H1 (cell line): ENCODE results near the gene SLC24A4. TPM values are rescaled to one million over a fixed set of nuclear protein-coding genes. Genes with fewer than 3 reads are reported as not detected.

Experiments
- CTCF ChIA-PET: fragments of 300-600 bp; sonication (Branson Sonifier 250); formaldehyde crosslinking; loops from one replicate; lab custom pipeline; 2021; ENCODE audit not compliant: partially characterized antibody; lab: Charles Lee
- POLR2A ChIA-PET: fragments of 300-600 bp; sonication (Branson Sonifier 250); formaldehyde crosslinking; loops from one replicate; lab custom pipeline; 2021; ENCODE audit warnings: inconsistent platforms; ENCODE audit not compliant: partially characterized antibody; lab: Charles Lee
- DNase-seq, 2 experiments: peaks; one replicate each; pipeline versions ENCODE4 v3.0.0 to v3.0.0-alpha.2; 2010 to 2022; ENCODE audit warnings: low spot score in 2 of 2, low read depth in 1 of 2, mixed read lengths in 1 of 2
- FAIRE-seq: peaks from 2 replicates; lab custom pipeline; 2011; peaks lifted over from hg19 to GRCh38; lab: Jason Lieb, UNC
- H2AFZ ChIP-seq: 2 replicates; pipeline ENCODE4 v1.8.1; 2012; ENCODE audit warnings: low read length, inconsistent platforms
- H2AK5ac ChIP-seq: 2 replicates; pipeline ENCODE4 v1.6.1; 2013; ENCODE audit warnings: low read depth, low read length
- H2BK120ac ChIP-seq: replicated peaks from 2 replicates; pipeline ENCODE3; 2013; ENCODE audit warnings: low read depth, low read length, inconsistent platforms
- H2BK12ac ChIP-seq: 2 replicates; pipeline ENCODE4 v1.6.1; 2013; ENCODE audit warnings: low read depth, low read length
- H2BK15ac ChIP-seq: 2 replicates; pipeline ENCODE4 v1.6.1; 2013; ENCODE audit warnings: low read length
- H2BK20ac ChIP-seq: 2 replicates; pipeline ENCODE4 v1.6.1; 2013; ENCODE audit warnings: low read length
- H2BK5ac ChIP-seq: 2 replicates; pipeline ENCODE4 v1.6.1; 2013; ENCODE audit warnings: low read depth, low read length
- H3K14ac ChIP-seq: 2 replicates; pipeline ENCODE4 v1.6.1; 2013; ENCODE audit warnings: inconsistent platforms; ENCODE audit not compliant: insufficient read length
- H3K18ac ChIP-seq: 2 replicates; pipeline ENCODE4 v1.6.1; 2013; ENCODE audit warnings: low read length; ENCODE audit errors: extremely low read depth
- H3K23ac ChIP-seq: 2 replicates; pipeline ENCODE4 v1.6.1; 2013; ENCODE audit warnings: inconsistent platforms; ENCODE audit not compliant: insufficient read length
- H3K23me2 ChIP-seq: 2 replicates; pipeline ENCODE4 v1.6.1; 2013; ENCODE audit warnings: low read depth, low read length
- H3K27ac ChIP-seq: 2 replicates; pipeline ENCODE4 v1.6.1; 2011; ENCODE audit warnings: low read depth, low read length, inconsistent platforms
- H3K27me3 ChIP-seq, 4 experiments: replicated peaks in 1 of 4; 1 replicate in 1 of 4; 2 replicates in 3 of 4; pipeline versions ENCODE4 v1.6.1 to v1.8.1; 2011 to 2013; ENCODE audit warnings: low read length in 3 of 4, mild to moderate bottlenecking in 3 of 4, inconsistent platforms in 2 of 4, mixed read lengths in 2 of 4, moderate library complexity in 1 of 4; ENCODE audit not compliant: control insufficient read depth in 3 of 4, insufficient read depth in 3 of 4; ENCODE audit errors: extremely low read depth in 1 of 4
- H3K36me3 ChIP-seq, 4 experiments: 2 replicates each; pipeline versions ENCODE4 v1.6.1 to v1.8.1; 2011 to 2013; ENCODE audit warnings: mild to moderate bottlenecking in 4 of 4, low read length in 3 of 4, moderate library complexity in 2 of 4, control low read depth in 1 of 4, inconsistent platforms in 1 of 4; ENCODE audit not compliant: insufficient read depth in 4 of 4, control insufficient read depth in 2 of 4
- H3K4ac ChIP-seq: replicated peaks from 2 replicates; pipeline ENCODE3; 2013; ENCODE audit warnings: low read length, low read depth, mixed read lengths, inconsistent platforms; ENCODE audit not compliant: insufficient read length
- H3K4me1 ChIP-seq, 4 experiments: replicated peaks in 1 of 4; 1 replicate in 1 of 4; 2 replicates in 3 of 4; pipeline versions ENCODE4 v1.6.1 to v1.8.1; 2011 to 2013; ENCODE audit warnings: low read length in 3 of 4, inconsistent platforms in 2 of 4, mixed read lengths in 1 of 4; ENCODE audit not compliant: insufficient read depth in 4 of 4, control insufficient read depth in 3 of 4
- H3K4me2 ChIP-seq, 2 experiments: 2 replicates each; pipeline versions ENCODE4 v1.6.1 to v1.8.1; 2011 to 2013; ENCODE audit warnings: low read depth in 2 of 2, low read length in 2 of 2, control low read depth in 1 of 2, inconsistent platforms in 1 of 2, mild to moderate bottlenecking in 1 of 2; ENCODE audit not compliant: insufficient read depth in 1 of 2
- H3K4me3 ChIP-seq, 4 experiments: fragments of 200-600, 300-600 bp in 1 of 4; sonication (generic), shearing (Covaris generic), sonication (Bioruptor Twin) in 1 of 4; 2 replicates each; pipeline versions ENCODE4 v1.5.1 to v1.8.1; 2011 to 2016; ENCODE audit warnings: low read length in 4 of 4, low read depth in 3 of 4, control low read depth in 2 of 4, inconsistent platforms in 2 of 4, mild to moderate bottlenecking in 2 of 4, mixed read lengths in 1 of 4, moderate library complexity in 1 of 4; ENCODE audit not compliant: insufficient read depth in 2 of 4; ENCODE audit errors: extremely low read depth in 1 of 4
- H3K56ac ChIP-seq: replicated peaks from 2 replicates; pipeline ENCODE3; 2013; ENCODE audit warnings: low read depth, mild to moderate bottlenecking, mixed read lengths, low read length, inconsistent platforms; ENCODE audit not compliant: insufficient read length
- H3K79me1 ChIP-seq: 2 replicates; pipeline ENCODE4 v1.6.1; 2013; ENCODE audit warnings: low read depth, low read length, control low read depth
- H3K79me2 ChIP-seq, 2 experiments: 2 replicates each; pipeline versions ENCODE4 v1.6.1 to v1.8.1; 2012 to 2013; ENCODE audit warnings: low read length in 2 of 2, mild to moderate bottlenecking in 2 of 2, inconsistent platforms in 1 of 2; ENCODE audit not compliant: insufficient read depth in 2 of 2, control insufficient read depth in 1 of 2
- H3K9ac ChIP-seq, 4 experiments: replicated peaks in 1 of 4; 1 replicate in 1 of 4; 2 replicates in 3 of 4; pipeline versions ENCODE4 v1.6.1 to v1.8.1; 2011 to 2013; ENCODE audit warnings: low read depth in 3 of 4, low read length in 3 of 4, control low read depth in 2 of 4, mild to moderate bottlenecking in 2 of 4, moderate library complexity in 2 of 4, inconsistent platforms in 1 of 4; ENCODE audit errors: extremely low read depth in 1 of 4
- H3K9me3 ChIP-seq, 2 experiments: 2 replicates each; pipeline versions ENCODE4 v1.6.1 to v1.8.1; 2012 to 2013; ENCODE audit warnings: mild to moderate bottlenecking in 2 of 2, moderate library complexity in 2 of 2, control low read depth in 1 of 2, inconsistent platforms in 1 of 2, low read depth in 1 of 2, low read length in 1 of 2, mixed read lengths in 1 of 2; ENCODE audit not compliant: insufficient read depth in 2 of 2
- H4K20me1 ChIP-seq, 2 experiments: replicated peaks in 1 of 2; 2 replicates each; pipeline versions ENCODE3 to v1.8.1; 2011 to 2013; ENCODE audit warnings: inconsistent platforms in 2 of 2, low read length in 2 of 2, mild to moderate bottlenecking in 1 of 2; ENCODE audit not compliant: insufficient read depth in 2 of 2, control insufficient read depth in 1 of 2
- H4K5ac ChIP-seq: 2 replicates; pipeline ENCODE4 v1.6.1; 2013; ENCODE audit warnings: low read length, low read depth, mixed read lengths, inconsistent platforms; ENCODE audit not compliant: insufficient read length
- H4K8ac ChIP-seq: 2 replicates; pipeline ENCODE4 v1.8.0; 2013; ENCODE audit warnings: mild to moderate bottlenecking, moderate library complexity, low read length, inconsistent platforms; ENCODE audit not compliant: insufficient read depth; ENCODE audit errors: extremely low read depth
- H4K91ac ChIP-seq: replicated peaks from 2 replicates; pipeline ENCODE3; 2013; ENCODE audit warnings: low read length, mixed read lengths, inconsistent platforms; ENCODE audit not compliant: insufficient read length
- CTBP2 ChIP-seq: IDR thresholded peaks from 2 replicates; pipeline ENCODE4 v1.7.0; 2011; ENCODE audit warnings: borderline replicate concordance, mild to moderate bottlenecking, moderate library complexity, mixed read lengths, low read length; ENCODE audit not compliant: insufficient read depth, insufficient read length
- KDM4A ChIP-seq: IDR thresholded peaks from one replicate; pipeline ENCODE4 v1.7.1; 2012; ENCODE audit warnings: low read depth, mild to moderate bottlenecking, moderate library complexity, low read length, inconsistent platforms; ENCODE audit not compliant: severe bottlenecking
- POU5F1 ChIP-seq: IDR thresholded peaks from 2 replicates; pipeline ENCODE4 v1.6.1; 2011; ENCODE audit warnings: low read depth, mild to moderate bottlenecking, low read length, moderate library complexity
- WGBS, 2 experiments: shearing (Covaris generic) in 1 of 2; methylation state at CpG; one replicate each; pipeline versions ENCODE4 v1.1.6 to v1.1.7; 2013 to 2015; ENCODE audit warnings: low lambda C conversion rate in 2 of 2, mixed read lengths in 2 of 2, inconsistent platforms in 1 of 2, low coverage in 1 of 2, missing lambda C conversion rate in 1 of 2; ENCODE audit not compliant: insufficient replicate concordance in 2 of 2, insufficient coverage in 1 of 2, insufficient read length in 1 of 2; ENCODE audit errors: extremely low coverage in 1 of 2, missing lambda C conversion rate in 1 of 2; 5-methylcytosine and 5-hydroxymethylcytosine counted together
- polyA plus RNA-seq, 7 experiments: library from polyadenylated mRNA; depleted of rRNA in 3 of 7; stranded (reverse) in 5 of 7; unstranded in 2 of 7; fragments of >200 nt in 5 of 7; fragments of 200-250 nt in 2 of 7; gene quantifications; 1 replicate in 5 of 7; 2 replicates in 1 of 7; 4 replicates in 1 of 7; pipeline versions ENCODE4 v1.2.1 to v1.2.3, GENCODE V29; 2011 to 2013; ENCODE audit warnings: missing spikeins in 2 of 7, mixed read lengths in 2 of 7
- total RNA-seq: library from RNA; stranded (reverse); fragmentation: NEBNext Ultra II Directional; extraction: Animal tissue kit (Norgen Biotek cat#: 25700); gene quantifications from 2 replicates; pipeline ENCODE4 v1.2.1, GENCODE V29; 2021

Gene SLC24A4
- total and polyA plus RNA-seq, 2 of the 8 experiments (the other 6 are each of a cell fraction or from before 2014, with no cell fraction given): 0.27 to 0.89 TPM

DNA sequence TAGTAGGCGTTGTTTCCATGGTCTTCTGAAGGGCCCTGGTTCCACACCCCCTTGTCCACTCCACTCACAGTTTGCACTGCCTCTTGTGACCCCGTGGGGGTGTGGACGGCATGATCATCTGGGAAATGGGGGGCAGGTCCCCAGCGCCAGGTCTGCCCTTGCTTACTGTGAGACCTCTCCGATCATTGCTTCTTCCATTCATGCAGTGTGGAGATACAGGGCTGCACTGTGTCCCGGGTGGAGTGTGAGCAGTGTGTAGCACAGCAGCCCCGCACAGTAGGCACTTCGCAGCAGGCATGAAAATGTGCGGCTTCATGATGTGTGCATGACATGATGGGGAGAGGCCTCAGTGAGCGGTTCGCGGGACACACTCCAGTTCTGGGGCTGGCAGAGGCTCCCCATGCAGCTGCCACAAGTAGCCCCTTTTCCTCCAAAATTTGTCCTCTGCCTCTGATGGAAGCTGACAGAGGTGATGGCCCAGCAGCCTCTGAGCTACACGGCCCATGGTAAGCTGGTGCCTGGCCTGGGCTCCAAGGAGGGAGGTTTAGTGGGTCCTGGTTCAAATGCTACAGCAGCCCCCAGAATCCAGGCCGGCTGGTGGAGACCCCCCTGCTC is 205.6 kb downstream of the SLC24A4 start:
- H2BK12ac ChIP-seq: no peak overlapping the region
- no peak overlapping the region for H2BK5ac ChIP-seq
- DNase-seq: no peak
- H2AK5ac ChIP-seq: no peak overlapping the region
- H3K4me1 ChIP-seq: no peaks in the 10 kb centered on the region
- H3K56ac ChIP-seq: no peak overlapping the region
- no peak overlapping the region for H3K4me2 ChIP-seq
- POLR2A ChIA-PET: no interaction called here
- no peak overlapping the region for H3K18ac ChIP-seq
- H3K79me2 ChIP-seq: no peaks in the 10 kb centered on the region
- H2BK20ac ChIP-seq: no peak overlapping the region
- no peak overlapping the region for H3K4me3 ChIP-seq
- CTCF ChIA-PET: no interaction called here
- no peaks in the 10 kb centered on the region for H3K36me3 ChIP-seq
- H4K91ac ChIP-seq: no peak overlapping the region
- H3K23ac ChIP-seq: no peak overlapping the region
- FAIRE-seq: no peak
- no peak overlapping the region for H2BK15ac ChIP-seq
- H3K14ac ChIP-seq: no peak overlapping the region
- TF ChIP-seq KDM4A (no peak), POU5F1 (no peak), CTBP2 (no peak)
- H3K79me1 ChIP-seq: no peaks in the 10 kb centered on the region
- H2AFZ ChIP-seq: no peak overlapping the region
- no peak overlapping the region for H2BK120ac ChIP-seq
- WGBS, 2 experiments: 95% methylated on average over 14 of the region's 14 CpGs; no CpG with 5 or more reads in 1 of the 2 experiments
- no peak overlapping the region for H3K27ac ChIP-seq
- no peaks in the 10 kb centered on the region for H3K23me2 ChIP-seq
- no peaks in the 10 kb centered on the region for H3K9me3 ChIP-seq
- H4K5ac ChIP-seq: no peak overlapping the region
- no peak overlapping the region for H3K4ac ChIP-seq
- H4K20me1 ChIP-seq: no peaks in the 10 kb centered on the region
- no peaks in the 10 kb centered on the region for H3K27me3 ChIP-seq
- H4K8ac ChIP-seq: no peak overlapping the region
- no peak overlapping the region for H3K9ac ChIP-seq
